Gastrocnemius medialis (tissue), 4 donors: ENCODE data around the gene DMBT1.

ENCODE experiments used
- POLR2A ChIP-seq, 2 donors: fragments of 450-650 bp; IDR thresholded peaks; one replicate each; pipeline ENCODE4 v1.6.1; 2017; ENCODE audit warnings: antibody characterized with exemption in 2 of 2, mild to moderate bottlenecking in 2 of 2, moderate library complexity in 2 of 2
- TF ChIP-seq, protein P1 (sequence below), 5 experiments: fragments of 450-650 bp in 3 of 5; fragments of 200-600 bp in 2 of 5; sonication (generic) in 2 of 5; IDR thresholded peaks in 4 of 5; conservative IDR thresholded peaks in 1 of 5; 1 replicate in 4 of 5; 2 replicates in 1 of 5; pipeline ENCODE4 v1.5.1; 2016 to 2019; ENCODE audit warnings: antibody characterized with exemption in 5 of 5, mild to moderate bottlenecking in 3 of 5, moderate library complexity in 3 of 5

DNA sequence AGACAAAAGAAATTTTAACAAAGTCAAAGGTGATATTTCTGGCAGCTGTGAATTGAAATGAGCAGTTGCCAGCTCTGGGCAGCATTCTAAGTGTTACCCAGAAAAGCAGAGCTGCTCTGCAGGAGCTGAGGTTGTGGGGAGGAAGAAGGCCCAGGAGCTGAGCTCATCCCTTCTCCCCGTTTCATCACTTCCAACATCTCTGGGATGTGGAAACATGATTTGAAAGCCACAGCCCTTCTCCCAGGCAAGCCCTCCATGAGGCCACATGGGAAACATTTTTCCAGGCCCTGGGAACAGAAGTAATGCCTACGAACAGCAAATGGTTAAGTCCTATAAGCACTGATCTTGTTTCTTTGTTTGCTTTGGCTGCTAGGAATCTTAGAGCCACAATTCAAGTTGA lies 10.9 kb upstream of the DMBT1 start:
- TF ChIP-seq, protein P1, sequence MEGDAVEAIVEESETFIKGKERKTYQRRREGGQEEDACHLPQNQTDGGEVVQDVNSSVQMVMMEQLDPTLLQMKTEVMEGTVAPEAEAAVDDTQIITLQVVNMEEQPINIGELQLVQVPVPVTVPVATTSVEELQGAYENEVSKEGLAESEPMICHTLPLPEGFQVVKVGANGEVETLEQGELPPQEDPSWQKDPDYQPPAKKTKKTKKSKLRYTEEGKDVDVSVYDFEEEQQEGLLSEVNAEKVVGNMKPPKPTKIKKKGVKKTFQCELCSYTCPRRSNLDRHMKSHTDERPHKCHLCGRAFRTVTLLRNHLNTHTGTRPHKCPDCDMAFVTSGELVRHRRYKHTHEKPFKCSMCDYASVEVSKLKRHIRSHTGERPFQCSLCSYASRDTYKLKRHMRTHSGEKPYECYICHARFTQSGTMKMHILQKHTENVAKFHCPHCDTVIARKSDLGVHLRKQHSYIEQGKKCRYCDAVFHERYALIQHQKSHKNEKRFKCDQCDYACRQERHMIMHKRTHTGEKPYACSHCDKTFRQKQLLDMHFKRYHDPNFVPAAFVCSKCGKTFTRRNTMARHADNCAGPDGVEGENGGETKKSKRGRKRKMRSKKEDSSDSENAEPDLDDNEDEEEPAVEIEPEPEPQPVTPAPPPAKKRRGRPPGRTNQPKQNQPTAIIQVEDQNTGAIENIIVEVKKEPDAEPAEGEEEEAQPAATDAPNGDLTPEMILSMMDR (IDR thresholded peaks at IDR 0.05 in 4 of 5, conservative IDR thresholded peaks at IDR 0.05 in 1 of 5) = no peak
- TF ChIP-seq POLR2A (IDR thresholded peaks at IDR 0.05) = no peak
